GM10266 (cell line): ENCODE data around the gene LYSMD3.

ENCODE experiments used
- DNase-seq: peaks from one replicate; pipeline ENCODE4 v3.0.0; 2012; ENCODE audit errors: extremely low spot score
- TF ChIP-seq, protein P1 (sequence below): IDR thresholded peaks from 2 replicates; pipeline ENCODE4 v1.5.1; 2012; ENCODE audit warnings: mild to moderate bottlenecking, low read depth; ENCODE audit not compliant: control insufficient read depth, insufficient read depth; ENCODE audit errors: missing control alignments

Gene LYSMD3

DNA sequence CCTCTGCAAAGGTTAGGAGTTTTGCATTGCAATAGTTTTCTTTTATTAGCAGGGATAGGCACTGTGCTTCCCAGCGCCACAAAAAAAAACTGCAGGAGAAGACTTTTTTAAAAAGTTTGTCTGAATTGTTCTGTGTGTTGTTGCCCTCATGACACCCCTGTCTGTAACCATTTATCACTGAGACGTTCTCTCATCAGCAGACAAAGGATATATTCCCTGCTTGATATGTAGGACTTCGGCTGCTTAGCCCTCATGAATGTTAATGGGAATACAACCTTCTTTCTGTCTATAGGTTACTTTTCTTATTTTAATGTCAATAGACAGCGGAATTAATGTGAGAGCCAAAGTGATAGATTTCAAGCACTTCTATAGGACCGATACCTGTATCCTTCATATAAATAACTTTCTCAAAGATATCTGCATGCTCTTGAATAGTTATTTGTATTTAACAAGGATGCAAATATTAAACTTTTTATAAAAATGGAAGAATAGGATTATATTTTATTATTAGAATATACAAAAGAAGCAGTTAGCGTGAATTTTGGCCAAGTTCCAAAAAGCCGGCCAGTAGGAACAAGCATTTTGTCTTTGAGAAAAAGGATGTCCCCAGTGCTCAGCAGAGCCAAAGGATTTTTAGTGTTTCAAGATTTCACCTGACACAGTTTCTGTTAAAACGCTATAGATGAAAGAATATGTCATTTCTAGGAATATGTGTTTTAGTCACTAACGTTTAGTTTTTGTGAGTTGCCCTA is 1.5 kb upstream of the LYSMD3 start:
- DNase-seq, result no peak
- TF ChIP-seq, protein P1, sequence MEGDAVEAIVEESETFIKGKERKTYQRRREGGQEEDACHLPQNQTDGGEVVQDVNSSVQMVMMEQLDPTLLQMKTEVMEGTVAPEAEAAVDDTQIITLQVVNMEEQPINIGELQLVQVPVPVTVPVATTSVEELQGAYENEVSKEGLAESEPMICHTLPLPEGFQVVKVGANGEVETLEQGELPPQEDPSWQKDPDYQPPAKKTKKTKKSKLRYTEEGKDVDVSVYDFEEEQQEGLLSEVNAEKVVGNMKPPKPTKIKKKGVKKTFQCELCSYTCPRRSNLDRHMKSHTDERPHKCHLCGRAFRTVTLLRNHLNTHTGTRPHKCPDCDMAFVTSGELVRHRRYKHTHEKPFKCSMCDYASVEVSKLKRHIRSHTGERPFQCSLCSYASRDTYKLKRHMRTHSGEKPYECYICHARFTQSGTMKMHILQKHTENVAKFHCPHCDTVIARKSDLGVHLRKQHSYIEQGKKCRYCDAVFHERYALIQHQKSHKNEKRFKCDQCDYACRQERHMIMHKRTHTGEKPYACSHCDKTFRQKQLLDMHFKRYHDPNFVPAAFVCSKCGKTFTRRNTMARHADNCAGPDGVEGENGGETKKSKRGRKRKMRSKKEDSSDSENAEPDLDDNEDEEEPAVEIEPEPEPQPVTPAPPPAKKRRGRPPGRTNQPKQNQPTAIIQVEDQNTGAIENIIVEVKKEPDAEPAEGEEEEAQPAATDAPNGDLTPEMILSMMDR, result no peak

DNA sequence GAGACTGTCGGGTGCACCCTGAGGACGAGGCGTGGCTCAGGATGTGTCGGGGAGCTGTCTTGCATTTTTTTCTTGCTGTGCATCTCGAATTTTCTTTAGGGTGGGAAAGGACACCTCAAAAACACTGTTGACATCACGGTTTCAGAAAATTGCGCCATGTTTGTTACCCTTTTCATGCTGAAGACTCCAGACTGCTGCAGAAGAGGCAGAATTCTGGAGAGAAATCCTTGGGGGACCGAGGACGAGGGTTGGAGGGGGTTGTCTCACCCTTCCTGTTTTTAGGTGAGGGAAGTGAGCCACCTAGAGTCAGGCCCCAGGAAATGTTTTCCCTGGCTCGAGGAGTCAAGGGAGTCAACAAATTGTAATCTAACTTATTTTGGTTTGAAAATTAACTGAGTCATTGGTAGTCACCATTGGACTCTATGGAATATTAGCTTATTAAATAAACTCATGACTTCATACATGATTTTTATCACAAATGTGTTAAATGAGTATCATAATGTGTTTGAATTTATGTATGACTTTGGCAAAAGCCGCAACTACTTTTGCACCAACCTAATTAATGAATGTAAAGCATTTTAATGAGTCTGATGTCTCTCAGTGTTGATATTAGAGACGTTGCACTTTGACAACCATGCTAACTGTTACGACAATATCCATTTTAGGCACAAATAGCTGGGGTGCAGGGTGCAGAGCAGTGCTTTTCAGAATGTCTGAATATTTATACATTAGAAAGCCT is 724 bp upstream of the LYSMD3 start:
- peak; percentile 68 for DNase-seq
- TF ChIP-seq, protein P1, result peak; percentile 78

DNA sequence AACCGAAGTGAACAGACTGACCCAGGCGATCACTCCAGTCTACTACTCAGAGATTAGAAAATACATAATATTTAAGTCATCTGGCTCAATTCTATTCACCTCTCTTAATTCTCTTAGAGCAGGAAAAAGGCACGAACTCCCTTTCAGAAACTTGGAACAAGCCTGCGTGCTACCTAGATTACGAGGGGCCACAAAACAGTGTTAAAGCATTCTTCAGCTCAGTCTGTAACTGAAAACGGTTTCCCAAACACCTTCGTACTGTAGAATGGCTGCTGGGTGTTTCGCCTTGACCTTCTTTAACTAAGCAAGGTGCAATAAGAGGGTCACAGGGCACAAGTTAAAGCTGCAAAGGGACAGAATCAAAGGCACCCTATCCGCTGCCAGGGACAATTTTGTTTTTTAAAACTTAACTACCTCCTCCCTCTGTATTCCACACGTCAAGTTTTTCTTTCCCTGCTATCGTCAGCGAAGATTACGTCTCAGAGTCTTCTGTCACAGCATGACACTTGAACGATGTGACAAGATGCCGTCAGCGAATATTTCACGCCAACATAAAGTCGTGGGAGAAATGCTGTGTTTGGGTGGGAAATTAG is 687 bp downstream of the LYSMD3 start:
- DNase-seq, result peak; percentile 22
- TF ChIP-seq, protein P1, result no peak

DNA sequence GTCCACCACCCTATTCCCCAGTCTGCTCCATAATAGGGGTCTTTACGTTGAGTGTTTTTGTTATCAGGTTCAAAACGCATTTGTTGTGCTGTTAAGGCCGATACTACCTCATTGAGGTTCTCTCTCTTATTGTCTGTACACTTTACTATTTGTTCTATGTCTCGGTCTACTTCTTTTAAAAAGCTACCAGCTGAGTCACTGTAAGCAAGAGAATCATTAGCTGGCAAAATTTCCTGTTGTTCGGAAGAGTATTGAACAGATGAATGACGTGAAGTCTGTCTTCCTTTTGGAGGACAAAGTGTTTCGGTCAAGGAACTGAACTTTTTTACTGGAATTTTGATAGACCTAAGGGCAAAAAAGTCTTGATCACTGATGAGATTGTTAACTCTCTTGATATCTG is 10.3 kb downstream of the LYSMD3 start:
- TF ChIP-seq, protein P1, result no peak
- DNase-seq, result no peak

DNA sequence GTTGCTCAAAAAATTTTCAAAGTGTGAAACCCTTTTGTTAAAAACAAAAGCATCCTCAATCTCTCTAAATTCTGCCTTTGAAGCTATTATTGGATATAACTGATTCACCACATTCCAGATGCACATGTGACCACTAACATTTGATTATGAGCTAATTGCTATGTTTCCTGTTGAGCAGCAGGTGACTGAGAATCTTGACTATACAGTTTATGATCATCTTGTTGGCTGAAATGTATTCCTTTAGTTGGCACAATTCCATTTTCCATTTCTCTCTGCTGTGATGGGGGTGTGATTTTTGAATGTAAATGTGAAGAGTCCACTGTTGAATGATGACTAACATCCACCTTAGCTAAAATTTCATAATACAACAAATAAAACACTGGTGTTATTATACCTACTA is 10.7 kb downstream of the LYSMD3 start:
- DNase-seq, result no peak
- TF ChIP-seq, protein P1, result no peak

DNA sequence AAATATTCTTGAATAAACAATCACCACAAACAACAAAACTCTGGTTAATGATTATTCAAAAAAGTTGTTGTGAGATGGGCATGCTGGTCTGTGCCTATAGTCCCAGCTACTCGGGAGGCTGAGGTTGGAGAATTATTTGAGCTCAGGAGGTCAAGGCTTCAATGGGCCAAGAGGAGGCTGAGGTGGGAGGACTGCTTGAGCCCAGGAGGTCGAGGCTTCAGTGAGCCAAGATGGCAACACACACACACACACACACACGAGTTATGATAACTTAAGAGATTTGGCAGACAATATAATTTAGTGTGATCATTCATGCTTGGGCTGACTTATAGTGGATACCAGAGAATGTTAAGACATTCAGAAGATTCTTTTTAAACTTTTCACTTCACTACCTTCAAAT is 14.9 kb downstream of the LYSMD3 start:
- DNase-seq, result no peak
- TF ChIP-seq, protein P1, result no peak
